Activated CD8-positive, alpha-beta memory T cell treated with anti-CD3 and anti-CD28 coated beads, Interleukin-2, amount 50 U/mL, for 1 hour (primary cell): ENCODE results near the gene SMG6.
A peak's percentile ranks its signal among the peaks of the same experiment; 100 is the strongest.
"Not testable (repeated sequence)": the region's sequence is repeated elsewhere in the genome, so short reads cannot be mapped to it uniquely, and the experiment has no call there.

ENCODE experiments used
- DNase-seq: peaks from one replicate; pipeline ENCODE4 v3.0.0-alpha.2; 2020; ENCODE audit errors: extremely low read depth

The SMG6 gene

DNA sequence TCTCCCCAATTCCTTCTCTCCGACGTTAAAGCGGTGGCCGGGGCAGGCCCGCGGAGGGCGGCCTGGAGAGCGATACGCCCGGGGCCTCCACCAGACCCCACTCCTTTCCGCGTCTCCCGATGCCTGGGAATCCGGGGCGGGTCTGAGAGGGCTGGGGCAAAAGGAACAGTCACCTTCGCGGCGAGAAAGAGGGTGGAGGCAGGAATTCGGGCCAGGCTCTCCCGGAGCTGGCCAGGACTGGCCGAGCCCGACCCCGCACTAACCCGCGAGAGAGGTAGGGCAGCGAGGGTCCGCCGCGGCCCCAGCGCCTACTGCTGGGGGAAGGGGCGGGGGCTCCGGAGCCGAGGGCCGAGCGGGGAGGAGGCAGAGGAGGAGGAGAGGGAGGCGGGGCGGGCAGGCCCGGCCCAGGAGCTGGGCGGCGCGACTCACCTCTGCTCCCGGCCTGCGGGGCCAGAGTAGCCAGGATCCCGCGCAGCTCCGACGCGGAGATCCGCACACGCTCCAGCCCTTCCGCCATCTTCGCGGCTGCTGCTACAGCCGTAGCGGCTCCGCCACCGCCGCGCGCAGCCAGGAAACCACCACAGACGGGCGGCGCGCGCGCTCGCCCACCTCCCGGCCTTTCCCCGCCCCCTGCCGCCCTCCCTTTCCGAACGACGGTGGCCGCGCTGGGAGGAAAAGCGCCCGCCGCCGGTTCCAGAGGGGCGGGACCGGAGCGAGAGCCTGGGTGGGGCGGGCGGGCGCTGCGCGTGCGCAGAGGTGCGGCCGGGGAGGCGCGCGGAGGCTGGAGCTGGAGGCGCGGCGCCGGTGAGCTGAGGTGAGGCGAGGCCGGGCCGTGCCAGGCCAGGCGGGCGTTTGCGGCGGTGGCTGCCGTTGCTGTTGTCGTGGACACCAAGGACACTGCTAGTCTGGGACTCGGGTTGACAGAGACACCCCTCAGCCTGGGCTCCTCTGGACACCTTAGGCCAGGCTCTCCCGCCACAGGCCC, at the start of gene SMG6, which contains the start of gene SRR:
Gene SMG6 (minus strand): TSS at position 582 of the 985 bp plus-strand sequence. CDS start 65 bp downstream, at position 517.
Gene SRR (plus strand): TSS at position 747 of the 985 bp plus-strand sequence. CDS start 11,611 bp downstream, outside the sequence.
- peak; percentile 83 for DNase-seq

DNA sequence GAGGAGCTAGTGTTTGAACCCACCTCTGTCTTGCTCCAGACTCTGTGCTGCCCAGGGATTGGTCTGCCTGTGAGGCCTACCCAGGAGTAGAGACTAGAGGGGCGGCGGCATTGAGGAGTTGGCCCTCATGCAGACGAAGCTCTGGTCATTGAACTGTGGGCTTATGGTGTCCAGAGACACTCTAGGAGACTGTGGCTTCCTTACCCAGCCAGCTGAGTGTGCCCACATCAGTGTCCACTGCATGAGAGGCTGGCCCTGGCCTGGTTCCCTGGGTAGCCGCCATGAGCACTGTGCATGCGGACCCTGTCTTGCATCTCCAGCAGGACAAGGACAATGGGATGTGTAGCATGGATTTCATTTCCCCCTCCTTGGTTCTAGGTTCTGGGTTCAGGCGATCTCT, 47.7 kb upstream of the SMG6 start:
- DNase-seq: no peak

DNA sequence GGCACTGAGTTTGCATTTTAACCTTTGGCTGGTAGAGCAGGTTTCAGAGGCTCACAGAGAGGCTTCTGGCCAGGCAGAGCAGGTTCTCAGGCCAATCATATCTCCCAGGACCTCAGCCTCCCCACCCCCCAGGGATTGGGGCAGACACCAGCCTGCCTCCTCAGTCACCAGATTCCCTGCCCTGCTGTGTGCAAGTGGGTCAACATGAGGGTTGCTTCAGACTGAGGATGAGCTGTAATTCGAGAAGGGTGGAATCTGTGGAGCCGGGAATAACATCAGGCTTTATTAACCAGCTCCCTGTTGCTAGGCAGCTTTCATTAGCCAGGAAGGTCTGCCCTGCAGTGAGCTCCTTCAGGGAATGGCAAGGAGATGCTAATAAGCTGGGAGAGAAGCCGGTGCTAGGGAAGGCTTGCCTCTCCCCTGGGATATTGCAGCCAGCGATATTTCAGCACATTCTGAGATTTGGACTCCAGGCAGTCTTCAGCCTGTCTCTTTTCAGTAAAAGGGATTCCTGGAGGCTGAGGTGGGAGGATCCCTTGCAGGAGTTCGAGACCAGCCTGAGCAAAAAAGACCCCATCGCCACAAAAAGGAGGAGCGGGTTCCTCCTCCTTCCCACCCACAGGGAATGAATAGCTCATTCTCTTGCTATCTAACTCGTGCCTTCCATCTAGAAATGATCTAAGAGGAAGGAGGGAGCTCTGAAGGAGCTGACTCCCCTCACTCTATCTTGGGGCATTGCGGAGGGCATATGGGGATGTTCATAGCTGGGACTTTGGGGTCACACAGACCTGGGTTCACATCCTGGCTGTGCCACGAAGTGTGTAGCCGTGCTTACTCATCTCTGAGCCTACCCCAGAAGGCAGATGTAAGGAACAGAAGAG, 44.5 kb upstream of the SMG6 start:
- no peak for DNase-seq

DNA sequence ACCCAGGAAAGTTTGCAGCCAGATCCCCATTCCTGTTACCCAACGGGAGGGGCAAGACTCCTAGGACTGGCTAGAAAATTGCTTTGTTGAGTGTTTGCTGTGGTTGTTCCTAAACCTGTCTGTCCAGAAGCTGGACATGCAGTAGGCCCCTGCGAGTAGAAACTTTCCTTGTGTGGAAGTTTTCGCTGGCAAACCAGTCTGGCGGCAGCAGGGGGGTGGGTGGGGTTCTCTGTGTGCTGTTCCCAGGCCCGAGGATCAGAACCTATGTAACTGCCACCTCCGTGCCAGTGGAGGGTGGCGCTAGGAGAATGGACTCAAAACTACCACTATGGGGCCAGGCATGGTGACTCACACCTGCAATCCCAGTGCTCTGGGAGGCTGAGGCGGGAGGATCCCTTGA, 42.9 kb upstream of the SMG6 start:
- DNase-seq: no peak

DNA sequence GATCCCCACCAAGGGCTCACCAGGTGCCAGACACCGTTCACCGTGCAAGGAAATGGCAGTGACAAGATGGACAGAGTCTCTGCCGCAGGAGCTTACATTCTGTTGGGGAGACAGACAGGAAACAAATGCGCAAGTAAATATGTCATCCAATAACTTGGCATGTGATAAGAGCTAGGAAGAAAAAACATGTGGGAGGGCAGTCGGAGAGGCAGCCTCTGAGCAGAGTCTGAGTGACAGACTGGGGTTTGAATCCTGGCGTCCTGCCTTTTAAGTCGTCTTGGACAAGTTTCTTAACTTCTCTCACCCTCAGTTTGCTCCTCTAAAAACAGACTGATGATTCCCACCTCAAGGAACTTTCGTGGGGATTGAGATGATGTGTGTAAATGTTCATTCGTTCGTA, 40.9 kb upstream of the SMG6 start:
- DNase-seq: no peak

DNA sequence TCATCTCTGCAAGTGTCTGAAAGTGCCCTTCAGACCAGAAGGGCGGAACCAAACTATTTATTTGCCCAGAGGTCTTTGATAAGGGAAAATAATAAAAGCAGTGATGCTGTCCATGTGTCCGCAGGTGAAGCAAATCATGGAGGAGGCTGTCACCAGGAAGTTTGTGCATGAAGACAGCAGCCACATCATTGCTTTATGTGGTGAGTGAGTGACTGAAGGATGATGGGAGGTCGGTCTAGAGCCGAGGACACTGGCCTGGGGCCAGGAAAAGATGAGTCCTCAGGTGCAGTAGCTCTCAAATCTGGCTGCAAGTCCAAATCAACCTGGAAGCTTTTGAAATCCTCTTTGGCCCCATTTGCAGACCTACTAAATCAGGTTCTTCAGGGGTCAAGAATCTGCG, 39.8 kb upstream of the SMG6 start:
- no peak for DNase-seq

DNA sequence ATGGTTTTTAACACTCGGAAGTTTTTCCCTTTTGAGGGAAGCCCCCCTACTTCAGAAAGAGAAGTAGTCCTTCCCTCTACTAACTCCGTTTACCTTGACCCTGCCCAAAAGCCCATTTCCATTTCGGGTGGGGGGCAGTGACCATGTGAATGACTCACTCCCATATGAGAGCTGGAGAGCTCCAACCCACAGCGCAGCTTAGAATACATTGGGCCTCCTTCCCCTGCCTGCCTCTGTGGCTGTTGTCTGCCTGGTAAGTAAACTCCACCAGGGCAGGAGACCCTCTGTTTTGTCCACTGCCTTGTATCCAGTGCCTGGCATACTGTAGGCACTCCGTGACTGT, 34.7 kb upstream of the SMG6 start:
- no peak for DNase-seq

DNA sequence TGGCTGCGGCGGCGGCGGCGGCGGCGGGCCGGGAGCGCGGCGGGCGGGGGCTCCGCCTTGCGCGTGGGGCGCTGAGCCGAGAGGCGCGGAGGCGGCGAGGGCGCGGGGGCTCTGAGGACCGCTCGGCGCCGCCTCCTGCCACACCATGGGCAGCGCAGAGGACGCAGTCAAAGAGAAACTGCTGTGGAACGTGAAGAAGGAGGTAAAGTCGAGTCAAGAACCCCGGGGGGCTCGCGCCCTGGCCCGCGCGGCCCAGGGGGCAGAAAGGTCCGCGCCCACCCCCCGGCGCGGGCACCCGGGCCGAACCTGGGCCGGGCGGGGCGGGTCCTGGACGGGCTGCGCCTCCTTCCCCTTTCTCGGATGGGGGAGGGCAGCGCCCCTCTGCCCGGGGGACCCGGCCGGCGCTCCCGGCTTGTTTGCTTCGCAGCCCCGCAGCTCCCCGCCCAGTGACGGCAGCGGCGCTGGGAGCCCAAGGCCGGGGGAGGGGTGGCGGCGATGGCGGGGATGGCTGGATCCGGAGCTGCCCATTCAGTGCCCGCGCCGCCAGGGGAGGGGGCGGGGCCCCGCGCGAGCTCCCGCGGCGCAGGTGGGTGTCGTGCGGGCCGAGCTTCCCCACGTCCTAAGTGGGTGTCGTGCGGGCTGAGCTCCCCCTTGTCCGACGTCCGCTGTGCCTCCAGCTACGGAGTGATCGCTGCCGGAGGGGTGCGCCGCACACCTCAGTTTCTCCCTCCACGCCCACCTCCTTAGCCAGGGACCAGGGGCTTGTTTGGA, 34.1 kb upstream of the SMG6 start:
- DNase-seq: no peak

DNA sequence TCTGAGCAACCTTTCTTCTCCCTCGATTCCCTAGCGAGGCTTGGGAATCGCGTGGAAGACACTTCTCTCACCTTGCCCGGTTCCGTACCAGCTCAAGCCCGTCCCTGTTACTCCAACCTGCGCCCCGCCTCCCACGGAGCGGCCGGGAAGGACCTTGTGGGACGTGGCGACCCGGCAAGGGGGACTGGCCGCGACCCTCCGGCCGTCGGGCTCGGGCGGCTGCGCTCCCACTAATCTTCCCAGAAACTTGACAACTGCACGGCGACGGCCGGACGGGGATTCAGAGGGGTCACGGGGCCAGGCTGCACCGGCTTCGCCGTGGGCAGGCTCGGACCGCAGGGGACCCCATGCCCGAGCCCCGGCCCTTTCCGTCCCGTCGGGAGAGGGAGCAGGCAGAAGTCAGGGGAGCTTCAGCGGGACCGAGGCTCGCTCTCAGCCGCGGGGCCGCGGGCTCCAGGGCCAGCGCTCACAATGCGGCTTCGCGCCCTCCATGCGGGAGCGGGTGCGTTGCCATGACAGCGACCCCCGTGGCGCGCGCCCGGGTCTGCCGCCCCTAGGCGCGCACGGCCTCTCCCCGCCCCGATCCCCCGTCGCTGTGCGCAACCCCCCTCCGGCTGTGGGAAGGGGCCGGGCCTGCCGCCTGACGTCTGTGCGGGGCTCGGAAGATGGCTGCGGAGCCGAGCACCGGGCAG, 33.4 kb upstream of the SMG6 start, which contains the start of gene SGSM2:
Gene SGSM2 (plus strand): TSS at position 650 of the 692 bp plus-strand sequence. CDS start 188 bp downstream, outside the sequence.
- peak; percentile 42 for DNase-seq

DNA sequence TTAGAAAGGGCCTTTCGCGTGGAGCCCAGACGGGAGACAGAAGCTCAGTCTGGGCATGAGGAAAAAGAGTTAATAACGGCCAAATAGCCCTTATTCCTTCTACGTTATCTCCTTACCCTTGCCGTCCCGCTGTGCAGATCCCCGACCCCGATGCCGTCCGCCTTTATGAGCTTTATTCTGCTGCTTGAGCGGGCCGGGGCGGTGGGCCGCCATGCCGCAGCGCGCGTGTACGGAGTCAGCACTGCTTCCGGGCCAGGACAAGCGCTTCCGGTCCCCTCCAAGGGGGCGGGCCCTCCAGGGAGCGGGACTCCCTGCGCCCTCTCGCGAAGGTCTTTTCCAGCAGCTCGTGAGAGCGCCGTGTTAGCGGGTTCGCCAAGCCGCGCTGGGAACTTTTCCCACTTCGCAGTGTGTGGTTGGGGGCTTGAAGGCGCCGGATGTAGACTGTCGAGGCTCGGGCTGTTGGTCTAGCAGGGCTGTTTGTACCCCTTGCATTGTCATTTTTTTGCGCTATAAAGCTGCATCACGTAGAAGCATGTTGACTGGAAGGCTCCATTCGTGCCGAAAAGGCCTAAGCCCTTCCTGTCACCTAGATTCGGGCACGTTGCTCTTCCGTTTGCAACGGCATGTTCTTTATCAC, 32.7 kb upstream of the SMG6 start, which contains the start of gene TSR1:
Gene TSR1 (minus strand): TSS at position 243 of the 637 bp plus-strand sequence. CDS start 30 bp downstream, at position 213.
- peak; percentile 58 for DNase-seq

DNA sequence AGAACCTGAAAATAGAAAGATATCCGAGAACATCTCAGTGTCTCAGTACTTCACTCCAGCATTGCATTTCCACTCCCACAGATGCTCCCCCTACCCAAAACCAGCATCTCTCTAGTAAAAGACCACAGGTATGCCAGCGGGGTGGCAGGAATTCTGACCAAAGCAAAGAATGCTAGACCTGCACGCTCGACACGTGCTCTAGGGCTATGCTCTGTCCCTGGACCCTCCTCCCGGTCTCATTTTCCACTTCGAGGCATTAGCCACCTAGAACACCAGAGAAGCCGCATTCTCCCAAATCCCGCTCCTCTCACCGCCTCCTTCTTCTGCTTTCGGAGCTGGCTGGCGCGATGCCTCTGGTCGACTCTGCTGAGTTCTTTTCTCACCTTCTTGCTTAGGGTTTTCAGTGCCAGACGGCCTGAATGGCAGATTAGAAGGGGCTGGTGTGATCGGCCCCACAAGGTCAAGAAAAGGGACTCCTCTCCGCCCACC, 32.2 kb upstream of the SMG6 start:
- no peak for DNase-seq

DNA sequence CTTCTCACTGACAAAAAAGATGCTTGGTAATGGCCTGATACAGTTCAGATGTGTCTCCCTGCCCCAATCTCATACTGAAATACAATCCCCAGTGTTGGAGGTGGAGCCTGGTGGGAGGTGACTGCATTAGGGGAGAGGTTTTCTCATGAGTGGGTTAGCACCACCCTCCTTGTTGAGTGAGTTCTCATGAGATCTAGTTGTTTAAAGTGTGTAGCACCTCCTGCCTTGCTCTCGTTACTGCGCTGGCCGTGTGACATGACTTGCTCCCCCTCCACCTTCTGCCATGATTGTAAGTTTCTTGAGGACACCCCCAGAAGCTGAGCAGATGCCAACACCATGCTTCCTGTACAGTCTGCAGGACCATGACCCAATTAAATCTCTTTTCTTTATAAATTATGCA, 27.7 kb upstream of the SMG6 start:
- no peak for DNase-seq

DNA sequence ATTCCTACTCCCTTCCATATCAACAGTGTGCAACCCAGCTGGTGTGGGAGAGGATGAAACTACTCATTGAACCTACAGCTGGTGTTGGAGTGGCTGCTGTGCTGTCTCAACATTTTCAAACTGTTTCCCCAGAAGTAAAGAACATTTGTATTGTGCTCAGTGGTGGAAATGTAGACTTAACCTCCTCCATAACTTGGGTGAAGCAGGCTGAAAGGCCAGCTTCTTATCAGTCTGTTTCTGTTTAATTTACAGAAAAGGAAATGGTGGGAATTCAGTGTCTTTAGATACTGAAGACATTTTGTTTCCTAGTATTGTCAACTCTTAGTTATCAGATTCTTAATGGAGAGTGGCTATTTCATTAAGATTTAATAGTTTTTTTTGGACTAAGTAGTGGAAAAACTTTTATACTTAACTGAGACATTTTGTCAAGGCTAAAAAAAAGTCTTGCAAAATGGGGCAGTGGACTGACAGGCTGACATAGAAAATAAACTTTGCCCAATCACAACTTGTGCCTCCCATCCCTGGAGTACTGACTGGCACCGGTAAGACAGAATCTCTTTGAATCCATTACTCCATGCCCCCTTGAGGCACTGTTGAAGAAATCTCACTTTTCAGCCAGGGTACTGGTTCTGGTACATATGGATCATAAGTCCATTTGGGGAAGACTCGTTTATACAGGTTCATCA, 20.2 kb upstream of the SMG6 start:
- no peak for DNase-seq

DNA sequence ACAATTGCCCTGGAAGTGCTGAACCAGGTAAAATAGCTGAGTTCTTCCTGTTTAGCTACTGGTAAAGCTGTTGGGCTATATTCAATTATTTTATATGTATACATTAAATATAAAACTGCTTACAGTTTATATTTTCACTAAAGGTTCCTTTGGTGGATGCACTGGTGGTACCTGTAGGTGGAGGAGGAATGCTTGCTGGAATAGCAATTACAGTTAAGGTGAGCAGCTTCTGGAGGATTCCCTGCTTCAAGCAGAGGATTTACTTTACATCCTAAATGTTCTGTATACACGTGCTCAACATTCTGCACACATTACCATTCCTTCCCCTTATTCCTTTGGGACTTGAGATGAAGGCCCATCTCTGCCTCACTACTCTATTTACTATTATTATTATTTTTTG, 17.8 kb upstream of the SMG6 start:
- DNase-seq: no peak

DNA sequence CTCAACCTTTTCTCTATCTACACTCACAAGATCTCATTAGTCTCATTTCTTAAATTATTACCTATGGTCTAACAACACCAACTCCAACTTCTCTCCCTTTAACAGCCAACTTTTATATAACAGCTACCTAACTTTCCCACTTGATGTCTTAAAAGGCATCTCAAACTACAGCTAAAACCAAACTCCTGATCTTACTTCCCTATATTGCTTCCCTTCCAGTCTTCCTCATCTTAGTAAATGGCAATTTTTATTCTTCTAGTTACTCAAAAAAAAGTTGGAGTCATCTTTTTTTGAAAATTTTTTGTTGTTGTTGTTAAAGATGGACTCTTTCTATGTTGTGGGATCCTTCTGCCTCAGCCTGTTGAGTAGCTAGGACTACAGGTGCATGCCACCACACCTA, 15.5 kb upstream of the SMG6 start:
- no peak for DNase-seq

DNA sequence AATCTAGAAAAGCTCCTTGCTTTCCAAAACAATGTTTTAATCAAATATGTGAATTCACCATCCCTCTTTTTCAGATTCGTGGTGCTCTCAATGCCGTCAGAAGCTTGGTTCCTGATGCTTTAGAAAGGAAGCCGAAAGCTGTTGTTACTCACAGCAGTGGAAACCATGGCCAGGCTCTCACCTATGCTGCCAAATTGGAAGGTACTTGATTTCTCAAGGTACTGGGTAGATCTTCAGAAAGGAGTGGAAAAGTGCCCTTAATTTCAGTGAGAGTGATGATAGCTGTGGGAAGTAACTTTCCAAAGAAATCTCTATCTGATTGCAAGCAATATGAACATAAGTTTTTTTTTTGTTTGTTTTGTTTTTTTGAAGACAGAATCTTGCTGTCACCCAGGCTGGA, 14.2 kb upstream of the SMG6 start:
- no peak for DNase-seq

DNA sequence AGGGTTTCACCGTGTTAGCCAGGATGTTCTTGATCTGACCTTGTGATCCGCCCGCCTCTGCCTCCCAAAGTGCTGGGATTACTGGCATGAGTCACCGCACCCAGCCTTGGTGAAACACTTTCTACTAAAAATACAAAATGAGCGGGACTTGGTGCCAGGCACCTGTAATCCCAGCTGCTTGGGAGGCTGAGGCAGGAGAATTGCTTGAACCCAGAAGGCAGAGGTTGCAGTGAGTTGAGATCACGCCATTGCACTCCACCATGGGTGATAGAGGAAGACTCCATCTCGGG, 13.3 kb upstream of the SMG6 start:
- DNase-seq: not testable (repeated sequence)

DNA sequence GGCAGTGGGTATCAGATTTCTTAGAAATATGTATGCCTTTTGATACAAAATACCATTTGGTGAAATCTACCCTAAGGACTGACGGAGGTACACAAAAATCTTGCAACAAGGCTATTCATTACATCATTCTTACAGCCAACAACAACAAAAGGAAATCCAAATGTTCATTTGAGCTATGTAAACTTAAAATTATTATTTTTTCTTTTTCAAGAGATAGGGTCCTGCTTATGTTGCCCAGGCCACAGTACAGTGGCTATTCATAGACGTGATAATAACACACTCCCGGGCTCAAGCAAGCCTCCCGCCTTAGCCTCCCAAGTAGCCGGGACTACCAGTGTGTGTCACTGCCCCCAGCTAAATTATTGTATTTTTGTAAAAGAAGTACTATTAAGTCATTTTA, 9.2 kb upstream of the SMG6 start:
- DNase-seq: no peak

DNA sequence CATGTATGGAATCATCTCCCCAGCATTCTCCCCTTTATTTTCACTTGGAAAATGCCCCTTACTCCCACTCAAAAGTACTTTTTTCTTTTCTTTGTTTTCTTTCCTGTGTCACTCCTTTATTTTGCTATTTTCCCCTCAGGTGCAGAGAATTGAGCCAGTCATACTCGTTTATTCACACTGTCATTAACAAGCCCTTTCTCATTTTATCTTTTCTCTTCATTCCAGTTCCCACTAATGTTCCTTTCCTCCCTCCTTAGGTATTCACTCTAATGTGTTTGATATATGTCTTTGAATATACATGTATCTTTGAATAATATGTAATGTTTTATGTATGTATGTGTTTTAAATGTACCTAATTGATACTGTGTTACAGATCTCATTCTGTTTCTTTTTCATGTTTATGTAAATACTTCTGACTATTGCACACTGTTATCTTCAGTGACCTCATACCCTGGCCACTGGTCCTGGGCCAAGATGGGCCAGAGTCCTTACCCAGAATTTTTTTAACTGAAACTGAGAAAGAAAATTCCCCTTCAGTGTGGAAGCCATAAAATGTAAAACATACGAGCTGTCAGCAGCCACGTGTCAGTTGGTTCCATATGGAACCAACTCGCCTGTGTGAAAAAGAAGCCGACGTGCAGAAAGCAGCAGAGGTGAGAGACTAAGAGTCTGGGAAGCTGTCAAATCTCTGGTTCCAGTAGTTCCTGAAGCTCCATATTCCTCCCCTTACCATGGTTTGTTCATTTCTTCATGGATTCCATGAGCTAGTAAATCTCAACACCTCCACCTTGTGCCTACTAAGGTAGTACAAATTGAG, 6.0 kb upstream of the SMG6 start:
- no peak for DNase-seq
